Stomach (tissue), 9 donors: ENCODE measurements around the gene GNAO1. TPM values are rescaled to one million over a fixed set of nuclear protein-coding genes. Genes with fewer than 3 reads are reported as not detected.

Source experiments
- DNase-seq, 2 donors: peaks; one replicate each; pipeline versions ENCODE4 v3.0.0 to v3.0.0-alpha.2; 2013 to 2019
- H3K27ac ChIP-seq, 5 donors: fragments of 200-600 bp in 4 of 5; sonication (generic) in 4 of 5; one replicate each; pipeline ENCODE4 v1.5.1; 2013 to 2019; ENCODE audit warnings: mild to moderate bottlenecking in 1 of 5, moderate library complexity in 1 of 5
- H3K27me3 ChIP-seq, 3 donors: fragments of 200-600 bp; sonication (generic); one replicate each; pipeline ENCODE4 v1.5.1; 2017 to 2019; ENCODE audit warnings: mixed run types in 1 of 3
- H3K36me3 ChIP-seq, 4 donors: fragments of 200-600 bp; sonication (generic); 1 replicate in 3 of 4; 2 replicates in 1 of 4; pipeline ENCODE4 v1.5.1; 2016 to 2019
- H3K4me1 ChIP-seq, 4 donors: fragments of 200-600 bp; sonication (generic); one replicate each; pipeline ENCODE4 v1.5.1; 2016 to 2019
- H3K4me3 ChIP-seq, 4 donors: fragments of 200-600 bp; sonication (generic) in 3 of 4; one replicate each; pipeline ENCODE4 v1.5.1; 2016 to 2019; ENCODE audit warnings: mild to moderate bottlenecking in 1 of 4
- H3K9me3 ChIP-seq, 4 donors: fragments of 200-600 bp; sonication (generic); one replicate each; pipeline ENCODE4 v1.5.1; 2016 to 2019
- CTCF ChIP-seq, 7 experiments: fragments of 450-650 bp in 4 of 7; fragments of 200-600 bp in 3 of 7; sonication (generic) in 3 of 7; IDR thresholded peaks; one replicate each; pipeline ENCODE4 v1.5.1; 2016 to 2019; ENCODE audit warnings: antibody characterized with exemption in 7 of 7, control low read depth in 2 of 7, mild to moderate bottlenecking in 1 of 7
- EP300 ChIP-seq: sonication (generic); formaldehyde crosslinking; IDR thresholded peaks from one replicate; pipeline ENCODE4 v1.6.1; 2017; ENCODE audit warnings: antibody characterized with exemption
- POLR2A ChIP-seq, 4 donors: fragments of 450-650 bp; IDR thresholded peaks; one replicate each; pipeline ENCODE4 v1.6.1; 2016; ENCODE audit warnings: antibody characterized with exemption in 4 of 4, control low read depth in 2 of 4, mild to moderate bottlenecking in 1 of 4, moderate library complexity in 1 of 4
- POLR2AphosphoS5 ChIP-seq, 3 donors: sonication (generic); formaldehyde crosslinking; IDR thresholded peaks; one replicate each; pipeline ENCODE4 v1.6.1; 2016; ENCODE audit warnings: antibody characterized with exemption in 3 of 3
- WGBS, 5 donors: extraction: QIAGEN DNeasy Blood & Tissue Kit in 3 of 5; methylation state at CpG; one replicate each; pipeline versions ENCODE4 v1.1.5 to v1.1.7; 2013 to 2018; 5-methylcytosine and 5-hydroxymethylcytosine counted together
- intact Hi-C: fragments of 100-400 bp; cut with DNase I; formaldehyde crosslinking; loops from one replicate; pipeline ENCODE4 v1.15.1; 2023; ENCODE audit warnings: low total_unique reads
- polyA plus RNA-seq, 3 donors: library from polyadenylated mRNA; stranded (reverse); fragments of 200-250 nt; gene quantifications; one replicate each; pipeline ENCODE4 v1.2.3, GENCODE V29; 2013
- total RNA-seq, 5 donors: library from RNA; depleted of rRNA; stranded (reverse); fragments of >200 nt; gene quantifications; one replicate each; pipeline versions ENCODE4 v1.1.0 to v1.2.3, GENCODE V29; 2014 to 2016
- donor health status: healthy with polysubstance abuse.
- donor health status: Bipolar disorder and iron deficiency.
- donor health status: healthy.

GNAO1 gene
- total and polyA plus RNA-seq, 8 donors: 2.3 to 42.0 (median 4.7) TPM

GRCh38 chr16:56269811-56270684 lies 78.8 kb downstream of the GNAO1 start:
- H3K4me3 ChIP-seq: no peak overlapping the region
- no peaks in the 10 kb centered on the region for H3K9me3 ChIP-seq
- no peaks in the 10 kb centered on the region for H3K27me3 ChIP-seq
- intact Hi-C loops: no loop called here
- peak overlapping the region; percentile 33 to 90 (median 84) for H3K27ac ChIP-seq
- WGBS, 5 donors: 47 to 58% (median 53%) methylated on average over 6 to 7 of the region's 7 CpGs
- peak in 1 of 2 donors; percentile 73 for DNase-seq
- peaks cover 0 to 19% (median 9%) of the 10 kb centered on the region in 4 donors for H3K4me1 ChIP-seq
- H3K36me3 ChIP-seq: no peaks in the 10 kb centered on the region
- no peak for TF ChIP-seq EP300
- TF ChIP-seq POLR2A (IDR thresholded peaks at IDR 0.05): no peak
- peak; percentile 13 to 58 (median 30) for TF ChIP-seq POLR2AphosphoS5 (IDR thresholded peaks at IDR 0.05)
- TF ChIP-seq CTCF (IDR thresholded peaks at IDR 0.05): no peak

DNA sequence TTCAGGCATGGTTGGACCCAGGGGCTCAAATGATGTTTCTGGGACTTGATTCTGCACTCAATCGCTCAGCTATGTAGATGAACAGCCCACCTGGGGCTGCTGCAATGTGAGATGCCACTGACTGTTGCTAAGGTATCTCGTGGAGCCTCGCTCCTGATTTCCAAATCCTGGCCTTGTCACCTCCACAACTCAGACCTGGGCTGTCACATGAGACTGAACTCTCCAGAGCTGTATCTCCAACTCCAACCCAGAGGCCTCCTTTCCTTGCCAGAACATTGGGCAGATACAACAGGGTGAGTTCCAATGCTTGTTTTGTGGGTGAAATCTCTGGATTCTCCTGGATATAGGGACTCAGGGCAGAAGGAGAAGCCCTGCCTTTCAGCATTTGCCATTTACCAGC lies 79.5 kb downstream of the GNAO1 start:
- TF ChIP-seq EP300: no peak
- TF ChIP-seq POLR2A (IDR thresholded peaks at IDR 0.05): no peak
- no peak for TF ChIP-seq CTCF (IDR thresholded peaks at IDR 0.05)
- TF ChIP-seq POLR2AphosphoS5 (IDR thresholded peaks at IDR 0.05): no peak
- WGBS, 5 donors: 80 to 96% (median 92%) methylated on average over 3 of the region's 3 CpGs
- H3K27ac ChIP-seq: peak overlapping the region in 4 of 5 donors; percentile 24 to 90 (median 85)
- no peaks in the 10 kb centered on the region for H3K27me3 ChIP-seq
- H3K36me3 ChIP-seq: no peaks in the 10 kb centered on the region
- intact Hi-C loops: no loop called here
- no peak overlapping the region for H3K4me3 ChIP-seq
- no peaks in the 10 kb centered on the region for H3K9me3 ChIP-seq
- H3K4me1 ChIP-seq: peaks cover 0 to 17% (median 7%) of the 10 kb centered on the region in 4 donors
- DNase-seq: no peak

- Histone ChIP-seq H3K9me3 (no peaks in the 10 kb centered on the region), H3K27ac (peak overlapping the region in 1 of 5 donors; percentile 4), H3K4me1 (peaks cover 0 to 29% (median 13%) of the 10 kb centered on the region in 4 donors), H3K27me3 (no peaks in the 10 kb centered on the region), H3K4me3 (no peak overlapping the region), H3K36me3 (no peaks in the 10 kb centered on the region)
- TF ChIP-seq EP300 (no peak), CTCF (IDR thresholded peaks at IDR 0.05) (no peak), POLR2A (IDR thresholded peaks at IDR 0.05) (no peak), POLR2AphosphoS5 (IDR thresholded peaks at IDR 0.05) (no peak)
- no peak for DNase-seq
- intact Hi-C loops: no loop called here
Observed at GRCh38 chr16:56272583-56272894, 81.2 kb downstream of the GNAO1 start.

GRCh38 chr16:56273615-56274014 lies 82.3 kb downstream of the GNAO1 start:
- TF ChIP-seq POLR2AphosphoS5 (IDR thresholded peaks at IDR 0.05) (no peak), CTCF (IDR thresholded peaks at IDR 0.05) (no peak), POLR2A (IDR thresholded peaks at IDR 0.05) (no peak), EP300 (no peak)
- no peak for DNase-seq
- no peaks in the 10 kb centered on the region for H3K36me3 ChIP-seq
- no peaks in the 10 kb centered on the region for H3K27me3 ChIP-seq
- H3K9me3 ChIP-seq: no peaks in the 10 kb centered on the region
- H3K4me3 ChIP-seq: no peak overlapping the region
- no peak overlapping the region for H3K27ac ChIP-seq
- 64 to 78% (median 76%) methylated on average over 4 of the region's 4 CpGs for WGBS, 5 donors
- intact Hi-C loops: no loop called here
- peaks cover 0 to 29% (median 13%) of the 10 kb centered on the region in 4 donors for H3K4me1 ChIP-seq
